ENCODE data around the gene SERPING1.
A peak's percentile ranks its signal among the peaks of the same experiment; 100 is the strongest.

The SERPING1 gene

GRCh38 chr11:57601297-57601696 lies 3.8 kb downstream of the SERPING1 start:
- Histone ChIP-seq H3K4ac (ENCODE audit: low read length) (no peak overlapping the region), H3K27ac (replicated peaks; ENCODE audit: low read length) (no peak overlapping the region), H3K27me3 (ENCODE audit: control insufficient read depth in 3 of 3, insufficient read depth in 3 of 3, low read depth in 1 of 3, low read length in 3 of 3) (no peaks in the 10 kb centered on the region), H2BK12ac (ENCODE audit: low read length) (no peak overlapping the region), H2AFZ (ENCODE audit: low read length) (no peak overlapping the region), H2BK15ac (ENCODE audit: low read length) (no peak overlapping the region), H3K14ac (ENCODE audit: low read length) (no peak overlapping the region), H2BK120ac (ENCODE audit: low read depth, low read length) (no peak overlapping the region), H3K36me3 (replicated peaks in 1 of 2; ENCODE audit: control insufficient read depth in 2 of 2, insufficient read depth in 2 of 2, low read length in 2 of 2) (peaks cover 5 to 56% of the 10 kb centered on the region in 2 donors), H4K91ac (ENCODE audit: low read depth, low read length, poor library complexity) (no peak overlapping the region), H3K4me1 (ENCODE audit: control insufficient read depth in 2 of 2, insufficient read depth in 1 of 2, low read depth in 1 of 2, low read length in 2 of 2) (peaks cover 21 to 23% of the 10 kb centered on the region in 2 donors), H2AK5ac (ENCODE audit: low read depth, low read length) (no peak overlapping the region), H3K9ac (ENCODE audit: low read depth, low read length, poor library complexity) (no peak overlapping the region), H4K8ac (ENCODE audit: low read depth, low read length) (no peak overlapping the region), H2BK5ac (ENCODE audit: low read length) (no peak overlapping the region), H3K23ac (ENCODE audit: low read depth, low read length, poor library complexity) (no peak overlapping the region), H3K18ac (ENCODE audit: low read length) (no peak overlapping the region), H3K4me3 (ENCODE audit: low read length in 2 of 2) (no peak overlapping the region), H3K79me1 (ENCODE audit: low read depth, low read length) (no peaks in the 10 kb centered on the region), H3K9me3 (replicated peaks in 1 of 2; ENCODE audit: control insufficient read depth in 2 of 2, insufficient read depth in 1 of 2, low read depth in 1 of 2, low read length in 2 of 2) (peaks cover 0 to 4% of the 10 kb centered on the region in 2 donors), H3K4me2 (ENCODE audit: insufficient read depth, low read length, poor library complexity, severe bottlenecking) (no peak overlapping the region)
- DNase-seq (ENCODE audit: low spot score), result no peak
- no CpG with 5 or more reads among the region's 3 CpGs for WGBS, 2 donors (ENCODE audit: extremely low coverage in 2 of 2, insufficient read length in 2 of 2, insufficient replicate concordance in 1 of 2)

GRCh38 chr11:57604296-57605027 lies 7.0 kb downstream of the SERPING1 start:
- Histone ChIP-seq H2BK120ac (ENCODE audit: low read depth, low read length) (no peak overlapping the region), H2AK5ac (ENCODE audit: low read depth, low read length) (no peak overlapping the region), H3K23ac (ENCODE audit: low read depth, low read length, poor library complexity) (no peak overlapping the region), H3K4me2 (ENCODE audit: insufficient read depth, low read length, poor library complexity, severe bottlenecking) (no peak overlapping the region), H3K79me1 (ENCODE audit: low read depth, low read length) (no peaks in the 10 kb centered on the region), H3K36me3 (replicated peaks in 1 of 2; ENCODE audit: control insufficient read depth in 2 of 2, insufficient read depth in 2 of 2, low read length in 2 of 2) (peaks cover 5 to 85% of the 10 kb centered on the region in 2 donors), H3K4me3 (ENCODE audit: low read length in 2 of 2) (no peak overlapping the region), H3K18ac (ENCODE audit: low read length) (no peak overlapping the region), H4K91ac (ENCODE audit: low read depth, low read length, poor library complexity) (no peak overlapping the region), H3K4me1 (ENCODE audit: control insufficient read depth in 2 of 2, insufficient read depth in 1 of 2, low read depth in 1 of 2, low read length in 2 of 2) (peaks cover 3 to 6% of the 10 kb centered on the region in 2 donors), H3K27ac (replicated peaks; ENCODE audit: low read length) (no peak overlapping the region), H3K27me3 (ENCODE audit: control insufficient read depth in 3 of 3, insufficient read depth in 3 of 3, low read depth in 1 of 3, low read length in 3 of 3) (no peaks in the 10 kb centered on the region), H4K8ac (ENCODE audit: low read depth, low read length) (no peak overlapping the region), H3K9me3 (replicated peaks in 1 of 2; ENCODE audit: control insufficient read depth in 2 of 2, insufficient read depth in 1 of 2, low read depth in 1 of 2, low read length in 2 of 2) (peaks cover 0 to 4% of the 10 kb centered on the region in 2 donors), H3K9ac (ENCODE audit: low read depth, low read length, poor library complexity) (no peak overlapping the region), H3K4ac (ENCODE audit: low read length) (no peak overlapping the region), H2BK12ac (ENCODE audit: low read length) (no peak overlapping the region), H3K14ac (ENCODE audit: low read length) (no peak overlapping the region), H2BK5ac (ENCODE audit: low read length) (no peak overlapping the region), H2BK15ac (ENCODE audit: low read length) (no peak overlapping the region), H2AFZ (ENCODE audit: low read length) (no peak overlapping the region)
- no peak for DNase-seq (ENCODE audit: low spot score)
- no CpG with 5 or more reads among the region's 8 CpGs for WGBS, 2 donors (ENCODE audit: extremely low coverage in 2 of 2, insufficient read length in 2 of 2, insufficient replicate concordance in 1 of 2)

GRCh38 chr11:57605028-57605420 lies 7.5 kb downstream of the SERPING1 start:
- Histone ChIP-seq H3K9me3 (replicated peaks in 1 of 2; ENCODE audit: control insufficient read depth in 2 of 2, insufficient read depth in 1 of 2, low read depth in 1 of 2, low read length in 2 of 2) (peaks cover 0 to 4% of the 10 kb centered on the region in 2 donors), H3K9ac (ENCODE audit: low read depth, low read length, poor library complexity) (no peak overlapping the region), H3K23ac (ENCODE audit: low read depth, low read length, poor library complexity) (no peak overlapping the region), H3K27me3 (ENCODE audit: control insufficient read depth in 3 of 3, insufficient read depth in 3 of 3, low read depth in 1 of 3, low read length in 3 of 3) (no peaks in the 10 kb centered on the region), H3K36me3 (replicated peaks in 1 of 2; ENCODE audit: control insufficient read depth in 2 of 2, insufficient read depth in 2 of 2, low read length in 2 of 2) (peaks cover 5 to 85% of the 10 kb centered on the region in 2 donors), H4K8ac (ENCODE audit: low read depth, low read length) (no peak overlapping the region), H2AK5ac (ENCODE audit: low read depth, low read length) (no peak overlapping the region), H2BK120ac (ENCODE audit: low read depth, low read length) (no peak overlapping the region), H3K27ac (replicated peaks; ENCODE audit: low read length) (peak overlapping the region; percentile 15), H3K14ac (ENCODE audit: low read length) (no peak overlapping the region), H2AFZ (ENCODE audit: low read length) (no peak overlapping the region), H3K4me2 (ENCODE audit: insufficient read depth, low read length, poor library complexity, severe bottlenecking) (no peak overlapping the region), H3K79me1 (ENCODE audit: low read depth, low read length) (no peaks in the 10 kb centered on the region), H4K91ac (ENCODE audit: low read depth, low read length, poor library complexity) (no peak overlapping the region), H3K4ac (ENCODE audit: low read length) (no peak overlapping the region), H2BK5ac (ENCODE audit: low read length) (no peak overlapping the region), H3K4me3 (ENCODE audit: low read length in 2 of 2) (no peak overlapping the region), H3K4me1 (ENCODE audit: control insufficient read depth in 2 of 2, insufficient read depth in 1 of 2, low read depth in 1 of 2, low read length in 2 of 2) (peaks cover 2% of the 10 kb centered on the region in 2 donors), H3K18ac (ENCODE audit: low read length) (no peak overlapping the region), H2BK15ac (ENCODE audit: low read length) (no peak overlapping the region), H2BK12ac (ENCODE audit: low read length) (no peak overlapping the region)
- DNase-seq (ENCODE audit: low spot score), result no peak
- WGBS, 2 donors (ENCODE audit: extremely low coverage in 2 of 2, insufficient read length in 2 of 2, insufficient replicate concordance in 1 of 2), result no CpG with 5 or more reads among the region's 5 CpGs

- Histone ChIP-seq H3K79me1 (ENCODE audit: low read depth, low read length) (no peaks in the 10 kb centered on the region), H3K9ac (ENCODE audit: low read depth, low read length, poor library complexity) (no peak overlapping the region), H3K36me3 (replicated peaks in 1 of 2; ENCODE audit: control insufficient read depth in 2 of 2, insufficient read depth in 2 of 2, low read length in 2 of 2) (peaks cover 15 to 95% of the 10 kb centered on the region in 2 donors)
These were observed 12.7 kb downstream of the SERPING1 start for GRCh38 chr11:57610170-57610569.

More at GRCh38 chr11:57610170-57610569, 12.7 kb downstream of the SERPING1 start:
- Histone ChIP-seq H2AK5ac (ENCODE audit: low read depth, low read length) (no peak overlapping the region), H2AFZ (ENCODE audit: low read length) (no peak overlapping the region), H3K18ac (ENCODE audit: low read length) (no peak overlapping the region), H2BK15ac (ENCODE audit: low read length) (no peak overlapping the region), H2BK5ac (ENCODE audit: low read length) (no peak overlapping the region), H2BK120ac (ENCODE audit: low read depth, low read length) (no peak overlapping the region), H3K14ac (ENCODE audit: low read length) (no peak overlapping the region), H3K4me2 (ENCODE audit: insufficient read depth, low read length, poor library complexity, severe bottlenecking) (no peak overlapping the region), H3K9me3 (replicated peaks in 1 of 2; ENCODE audit: control insufficient read depth in 2 of 2, insufficient read depth in 1 of 2, low read depth in 1 of 2, low read length in 2 of 2) (no peaks in the 10 kb centered on the region), H3K4me3 (ENCODE audit: low read length in 2 of 2) (no peak overlapping the region), H3K23ac (ENCODE audit: low read depth, low read length, poor library complexity) (no peak overlapping the region), H4K91ac (ENCODE audit: low read depth, low read length, poor library complexity) (no peak overlapping the region), H3K4ac (ENCODE audit: low read length) (no peak overlapping the region), H3K27me3 (ENCODE audit: control insufficient read depth in 3 of 3, insufficient read depth in 3 of 3, low read depth in 1 of 3, low read length in 3 of 3) (no peaks in the 10 kb centered on the region), H4K8ac (ENCODE audit: low read depth, low read length) (no peak overlapping the region), H3K4me1 (ENCODE audit: control insufficient read depth in 2 of 2, insufficient read depth in 1 of 2, low read depth in 1 of 2, low read length in 2 of 2) (peaks cover 0 to 1% of the 10 kb centered on the region in 2 donors), H3K27ac (replicated peaks; ENCODE audit: low read length) (no peak overlapping the region), H2BK12ac (ENCODE audit: low read length) (no peak overlapping the region)
- WGBS, 2 donors (ENCODE audit: extremely low coverage in 2 of 2, insufficient read length in 2 of 2, insufficient replicate concordance in 1 of 2), result no CpG with 5 or more reads among the region's 4 CpGs
- no peak for DNase-seq (ENCODE audit: low spot score)
